Keratinocyte (primary cell): ENCODE data around the gene RTP2. TPM values are rescaled to one million over a fixed set of nuclear protein-coding genes. Genes with fewer than 3 reads are reported as not detected.
A peak's percentile ranks its signal among the peaks of the same experiment; 100 is the strongest.

ENCODE experiments used
- DNase-seq: peaks from one replicate; pipeline ENCODE4 v3.0.0-alpha.2; 2011; ENCODE audit warnings: low read depth, missing footprints, low spot score
- FAIRE-seq: peaks from 2 replicates; lab custom pipeline; 2011; peaks lifted over from hg19 to GRCh38; lab: Jason Lieb, UNC
- H2AFZ ChIP-seq: 2 replicates; pipeline ENCODE4 v1.6.0; 2012; ENCODE audit warnings: low read length, control low read depth, inconsistent platforms; ENCODE audit not compliant: control insufficient read depth
- H3K27ac ChIP-seq: 2 replicates; pipeline ENCODE4 v1.5.1; 2011; ENCODE audit warnings: low read length; ENCODE audit not compliant: control insufficient read depth, insufficient read depth
- H3K27me3 ChIP-seq: 3 replicates; pipeline ENCODE4 v1.6.0; 2011; ENCODE audit warnings: low read length; ENCODE audit not compliant: control insufficient read depth, insufficient read depth; ENCODE audit errors: extremely low read depth
- H3K36me3 ChIP-seq, 2 experiments: 2 replicates in 1 of 2; 3 replicates in 1 of 2; pipeline ENCODE4 v1.5.1; 2011; ENCODE audit warnings: low read length in 2 of 2, mild to moderate bottlenecking in 1 of 2; ENCODE audit not compliant: control insufficient read depth in 2 of 2, insufficient read depth in 2 of 2; ENCODE audit errors: extremely low read depth in 1 of 2
- H3K4me1 ChIP-seq: 3 replicates; pipeline ENCODE4 v1.5.1; 2011; ENCODE audit warnings: low read length; ENCODE audit not compliant: control insufficient read depth, insufficient read depth; ENCODE audit errors: extremely low read depth
- H3K4me2 ChIP-seq: 3 replicates; pipeline ENCODE4 v1.6.0; 2011; ENCODE audit warnings: low read depth, low read length; ENCODE audit not compliant: control insufficient read depth, insufficient read depth; ENCODE audit errors: extremely low read depth
- H3K4me3 ChIP-seq, 3 experiments: fragments of 200-600 bp in 1 of 3; sonication (generic) in 1 of 3; 2 replicates in 2 of 3; 3 replicates in 1 of 3; pipeline ENCODE4 v1.5.1; 2011 to 2016; ENCODE audit warnings: low read length in 3 of 3, mild to moderate bottlenecking in 3 of 3, control low read depth in 2 of 3, inconsistent platforms in 1 of 3, low read depth in 1 of 3, mixed read lengths in 1 of 3, mixed run types in 1 of 3, moderate library complexity in 1 of 3; ENCODE audit not compliant: control insufficient read depth in 2 of 3, insufficient read depth in 2 of 3; ENCODE audit errors: extremely low read depth in 1 of 3
- H3K79me2 ChIP-seq: 2 replicates; pipeline ENCODE4 v1.6.0; 2012; ENCODE audit warnings: low read length; ENCODE audit not compliant: control insufficient read depth, insufficient read depth
- H3K9ac ChIP-seq: 3 replicates; pipeline ENCODE4 v1.6.0; 2011; ENCODE audit warnings: low read length; ENCODE audit not compliant: control insufficient read depth, insufficient read depth; ENCODE audit errors: extremely low read depth
- H3K9me1 ChIP-seq: 3 replicates; pipeline ENCODE4 v1.6.0; 2011; ENCODE audit warnings: low read length; ENCODE audit not compliant: control insufficient read depth, insufficient read depth; ENCODE audit errors: extremely low read depth
- H3K9me3 ChIP-seq: 2 replicates; pipeline ENCODE4 v1.5.1; 2012; ENCODE audit warnings: low read depth, low read length; ENCODE audit not compliant: control insufficient read depth
- H4K20me1 ChIP-seq: 3 replicates; pipeline ENCODE4 v1.6.0; 2011; ENCODE audit warnings: low read length; ENCODE audit not compliant: control insufficient read depth, insufficient read depth; ENCODE audit errors: extremely low read depth
- EZH2 ChIP-seq: IDR thresholded peaks from one replicate; pipeline ENCODE4 v1.6.1; 2012; ENCODE audit warnings: inconsistent platforms, mild to moderate bottlenecking, low read length, moderate library complexity
- dilution Hi-C: fragments of 300-500 bp; cut with MboI; formaldehyde crosslinking; loops from one replicate; pipeline ENCODE4 v1.7.0; 2020; ENCODE audit warnings: low sequenced_read_pairs; ENCODE audit not compliant: extremely low pct_ligation_motif_present
- polyA plus RNA-seq, 5 experiments: library from polyadenylated mRNA; depleted of rRNA in 3 of 5; stranded (reverse) in 3 of 5; stranded (forward) in 1 of 5; unstranded in 1 of 5; fragments of >200 nt; gene quantifications; 1 replicate in 1 of 5; 2 replicates in 3 of 5; 3 replicates in 1 of 5; pipeline versions ENCODE4 v1.2.1 to v1.2.3, GENCODE V29; 2011 to 2012; ENCODE audit warnings: missing spikeins in 2 of 5, low read depth in 1 of 5, low replicate concordance in 1 of 5
- TF ChIP-seq, protein P1 (sequence below), 3 experiments: IDR thresholded peaks in 1 of 3; conservative IDR thresholded peaks in 1 of 3; optimal IDR thresholded peaks in 1 of 3; 2 replicates in 2 of 3; 3 replicates in 1 of 3; pipeline versions ENCODE3 to v1.5.1; 2011; ENCODE audit warnings: low read length in 3 of 3, mild to moderate bottlenecking in 3 of 3, moderate library complexity in 2 of 3, control low read depth in 1 of 3, inconsistent platforms in 1 of 3; ENCODE audit not compliant: insufficient read depth in 2 of 3; ENCODE audit errors: extremely low read depth in 1 of 3

RTP2 gene
- polyA plus RNA-seq, 1 donor (not counting 4 experiments of a cell fraction or from before 2014, with no cell fraction given): not detected

DNA sequence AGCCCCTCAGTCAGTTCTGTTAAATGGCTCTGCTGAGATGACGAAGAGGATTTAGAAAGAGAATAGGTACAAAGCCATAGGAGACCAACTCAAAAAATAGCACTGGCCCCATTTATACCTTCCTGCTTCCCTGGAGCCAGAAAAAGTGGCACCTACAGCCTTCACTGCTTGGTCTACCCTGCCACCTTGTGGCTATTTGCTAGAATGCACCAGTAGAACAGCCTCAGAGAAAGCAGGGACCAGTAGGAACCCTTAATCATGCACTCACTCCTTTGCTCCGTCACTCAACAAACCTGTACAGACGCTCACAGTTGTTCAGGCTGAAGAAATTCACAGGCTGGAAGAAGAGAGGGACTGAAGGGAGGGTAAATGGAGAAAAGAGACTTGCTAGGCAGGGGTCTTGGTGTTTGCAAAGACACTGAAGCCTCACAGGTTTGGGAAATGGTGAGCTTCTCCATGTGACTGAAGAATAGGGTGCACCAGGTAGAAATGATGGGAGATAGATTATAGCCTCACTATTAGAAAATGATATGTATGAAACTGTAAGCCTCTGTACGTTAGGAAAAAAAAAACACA, 12.1 kb upstream of the RTP2 start:
- no peaks in the 10 kb centered on the region for H3K9me1 ChIP-seq
- peak; percentile 94 for FAIRE-seq
- no peaks in the 10 kb centered on the region for H4K20me1 ChIP-seq
- no peak for DNase-seq
- no peak for TF ChIP-seq EZH2
- TF ChIP-seq, protein P1, sequence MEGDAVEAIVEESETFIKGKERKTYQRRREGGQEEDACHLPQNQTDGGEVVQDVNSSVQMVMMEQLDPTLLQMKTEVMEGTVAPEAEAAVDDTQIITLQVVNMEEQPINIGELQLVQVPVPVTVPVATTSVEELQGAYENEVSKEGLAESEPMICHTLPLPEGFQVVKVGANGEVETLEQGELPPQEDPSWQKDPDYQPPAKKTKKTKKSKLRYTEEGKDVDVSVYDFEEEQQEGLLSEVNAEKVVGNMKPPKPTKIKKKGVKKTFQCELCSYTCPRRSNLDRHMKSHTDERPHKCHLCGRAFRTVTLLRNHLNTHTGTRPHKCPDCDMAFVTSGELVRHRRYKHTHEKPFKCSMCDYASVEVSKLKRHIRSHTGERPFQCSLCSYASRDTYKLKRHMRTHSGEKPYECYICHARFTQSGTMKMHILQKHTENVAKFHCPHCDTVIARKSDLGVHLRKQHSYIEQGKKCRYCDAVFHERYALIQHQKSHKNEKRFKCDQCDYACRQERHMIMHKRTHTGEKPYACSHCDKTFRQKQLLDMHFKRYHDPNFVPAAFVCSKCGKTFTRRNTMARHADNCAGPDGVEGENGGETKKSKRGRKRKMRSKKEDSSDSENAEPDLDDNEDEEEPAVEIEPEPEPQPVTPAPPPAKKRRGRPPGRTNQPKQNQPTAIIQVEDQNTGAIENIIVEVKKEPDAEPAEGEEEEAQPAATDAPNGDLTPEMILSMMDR (optimal IDR thresholded peaks at IDR 0.05 in 1 of 3, IDR thresholded peaks at IDR 0.05 in 1 of 3, conservative IDR thresholded peaks at IDR 0.05 in 1 of 3; ENCODE audit: extremely low read depth in 1 of 3, insufficient read depth in 2 of 3, low read length in 3 of 3): peak; percentile 84 to 96 (median 95)
- no peak overlapping the region for H3K4me2 ChIP-seq
- no peaks in the 10 kb centered on the region for H3K79me2 ChIP-seq
- H2AFZ ChIP-seq: no peak overlapping the region
- H3K9me3 ChIP-seq: no peaks in the 10 kb centered on the region
- H3K36me3 ChIP-seq: no peaks in the 10 kb centered on the region
- no peak overlapping the region for H3K27ac ChIP-seq
- H3K4me1 ChIP-seq: no peaks in the 10 kb centered on the region
- H3K27me3 ChIP-seq: no peaks in the 10 kb centered on the region
- H3K9ac ChIP-seq: no peak overlapping the region
- no peak overlapping the region for H3K4me3 ChIP-seq
- dilution Hi-C loops: no loop called here

DNA sequence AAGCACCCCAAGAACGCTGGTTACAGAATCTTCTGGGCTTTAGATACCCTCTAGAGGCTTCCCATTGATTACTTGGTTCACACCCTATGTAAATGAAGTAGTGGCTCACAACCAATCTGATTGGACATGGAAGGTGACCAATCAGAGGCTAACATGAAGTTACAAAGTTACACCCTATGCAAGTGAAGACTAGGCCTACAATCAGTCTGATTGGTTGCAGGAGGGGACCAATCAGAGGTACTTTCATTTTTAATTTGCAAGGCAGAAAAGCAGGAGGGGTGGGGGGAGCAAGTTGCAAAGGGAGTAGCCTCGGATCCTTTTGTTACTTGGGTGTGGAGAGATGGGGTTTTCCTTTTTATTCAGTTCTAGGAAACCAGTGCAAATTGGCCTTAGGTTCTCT, 11.1 kb upstream of the RTP2 start:
- DNase-seq: no peak
- no peak for FAIRE-seq
- Histone ChIP-seq H3K9ac (no peak overlapping the region), H3K4me1 (no peaks in the 10 kb centered on the region), H3K9me3 (no peaks in the 10 kb centered on the region), H3K79me2 (no peaks in the 10 kb centered on the region), H3K27me3 (no peaks in the 10 kb centered on the region), H3K4me3 (no peak overlapping the region), H3K9me1 (no peaks in the 10 kb centered on the region), H2AFZ (no peak overlapping the region), H3K36me3 (no peaks in the 10 kb centered on the region), H3K27ac (no peak overlapping the region), H4K20me1 (no peaks in the 10 kb centered on the region), H3K4me2 (peak overlapping the region; percentile 16)
- TF ChIP-seq, protein P1 (optimal IDR thresholded peaks at IDR 0.05 in 1 of 3, IDR thresholded peaks at IDR 0.05 in 1 of 3, conservative IDR thresholded peaks at IDR 0.05 in 1 of 3; ENCODE audit: extremely low read depth in 1 of 3, insufficient read depth in 2 of 3, low read length in 3 of 3): no peak
- no peak for TF ChIP-seq EZH2
- dilution Hi-C loops: no loop called here
